ENCODE data around the gene ZBTB34. TPM values are rescaled to one million over a fixed set of nuclear protein-coding genes. Genes with fewer than 3 reads are reported as not detected.
"Not testable (repeated sequence)": the region's sequence is repeated elsewhere in the genome, so short reads cannot be mapped to it uniquely, and the experiment has no call there.

The ZBTB34 gene
- total RNA-seq: 7.0 and 7.6 TPM in 2 replicates

DNA sequence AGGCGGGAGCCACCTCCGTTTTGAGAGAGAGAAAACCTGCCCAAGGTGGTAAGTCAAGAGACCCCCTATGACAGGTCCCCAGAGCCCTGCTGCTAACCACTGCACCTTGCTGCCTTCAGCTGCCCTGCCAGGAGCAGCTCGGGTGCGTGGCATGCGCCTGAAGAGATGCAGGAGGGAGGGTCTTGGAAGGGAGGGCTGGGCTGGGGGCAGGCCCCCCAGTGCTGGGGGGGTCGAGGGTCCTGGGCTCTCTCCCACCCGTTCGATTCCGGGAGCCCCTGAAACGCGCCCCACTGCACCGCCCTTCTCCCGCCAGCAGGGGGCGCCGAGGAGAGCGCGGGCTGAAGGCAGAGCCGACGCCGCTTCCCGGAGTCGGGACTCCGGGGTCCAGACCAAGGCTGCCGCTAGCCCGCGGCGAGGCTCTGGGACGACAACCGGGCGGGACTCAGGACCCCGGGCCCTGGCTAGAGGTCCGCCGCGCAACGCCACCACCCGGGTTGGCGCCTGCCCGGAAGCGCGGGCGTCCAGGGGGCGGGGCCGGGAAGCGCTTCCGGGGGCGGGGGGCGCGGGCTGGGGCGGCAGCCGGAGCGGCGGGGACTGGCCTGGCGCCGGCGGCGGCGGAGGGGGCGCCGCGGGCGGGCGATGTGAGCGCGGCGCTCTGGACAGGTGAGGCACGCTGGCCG is at the start of gene ZBTB34:
TSS of gene ZBTB34 (plus strand) at position 563 of the 680 bp plus-strand sequence. CDS start 18,761 bp downstream, outside the sequence.
- H3K9me3 Mint-ChIP-seq: no peaks in the 10 kb centered on the region
- peak; percentile 95 for DNase-seq
- H3K27me3 Mint-ChIP-seq: peaks cover 27% of the 10 kb centered on the region
- H3K36me3 Mint-ChIP-seq (ENCODE audit: low read depth): peaks cover 9% of the 10 kb centered on the region
- peak within 1 kb of the TSS; percentile 82 for H3K27ac Mint-ChIP-seq
- intact Hi-C loops (cut with micrococcal nuclease): loop anchor here (2.0 to 5.0 kb wide), 2 partner anchors 52 to 55 kb away; partner anchors contain the start of genes RALGPS1 and ZBTB43
- H3K4me1 Mint-ChIP-seq: peaks cover 22% of the 10 kb centered on the region
- H3K4me3 Mint-ChIP-seq: peak within 1 kb of the TSS; percentile 90

- H3K4me3 Mint-ChIP-seq: no peak overlapping the region
- intact Hi-C loops (cut with micrococcal nuclease): no loop called here
- no peak for DNase-seq
- no peaks in the 10 kb centered on the region for H3K27me3 Mint-ChIP-seq
- no peak overlapping the region for H3K27ac Mint-ChIP-seq
- H3K36me3 Mint-ChIP-seq (ENCODE audit: low read depth): peaks cover 59% of the 10 kb centered on the region
- peaks cover 5% of the 10 kb centered on the region for H3K4me1 Mint-ChIP-seq
- H3K9me3 Mint-ChIP-seq: peaks cover 18% of the 10 kb centered on the region
Measured at GRCh38 chr9:126813072-126813471, 47.4 kb upstream of the ZBTB34 start.

DNA sequence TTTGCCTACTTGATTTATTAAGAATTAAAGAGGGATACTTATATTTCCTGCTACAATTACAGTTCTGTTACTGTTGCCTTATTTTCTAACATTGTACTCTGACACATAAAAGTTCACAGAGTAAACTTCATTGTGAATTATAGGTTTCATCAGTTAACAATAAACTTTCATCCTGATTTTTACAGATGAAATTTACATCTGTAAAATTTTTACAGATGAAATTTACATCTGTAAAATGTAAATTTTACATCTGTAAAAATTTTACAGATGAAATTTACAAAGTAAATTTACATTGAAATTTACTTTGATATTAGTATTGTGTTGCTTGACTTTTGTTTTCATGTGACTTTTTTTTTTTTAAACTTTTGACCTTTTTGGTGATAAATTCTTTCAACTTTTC is 46.3 kb upstream of the ZBTB34 start:
- H3K9me3 Mint-ChIP-seq: peaks cover 23% of the 10 kb centered on the region
- H3K27me3 Mint-ChIP-seq: no peaks in the 10 kb centered on the region
- intact Hi-C loops (cut with micrococcal nuclease): no loop called here
- H3K36me3 Mint-ChIP-seq (ENCODE audit: low read depth): peaks cover 70% of the 10 kb centered on the region
- H3K27ac Mint-ChIP-seq: no peak overlapping the region
- no peak overlapping the region for H3K4me3 Mint-ChIP-seq
- no peak for DNase-seq
- peaks cover 8% of the 10 kb centered on the region for H3K4me1 Mint-ChIP-seq

- H3K27me3 Mint-ChIP-seq; H3K4me3 Mint-ChIP-seq; intact Hi-C loops (cut with micrococcal nuclease); DNase-seq; H3K27ac Mint-ChIP-seq: not testable (repeated sequence)
- H3K9me3 Mint-ChIP-seq: peaks cover 31% of the 10 kb centered on the region
- peaks cover 80% of the 10 kb centered on the region for H3K36me3 Mint-ChIP-seq (ENCODE audit: low read depth)
- H3K4me1 Mint-ChIP-seq: peaks cover 13% of the 10 kb centered on the region
Measured at GRCh38 chr9:126817615-126818014, 42.8 kb upstream of the ZBTB34 start.

GRCh38 chr9:126818482-126818881 is 42.0 kb upstream of the ZBTB34 start:
- DNase-seq: no peak
- peaks cover 11% of the 10 kb centered on the region for H3K4me1 Mint-ChIP-seq

GRCh38 chr9:126819482-126819881 is 41.0 kb upstream of the ZBTB34 start:
- Mint-ChIP-seq H3K4me1 (peaks cover 11% of the 10 kb centered on the region), H3K9me3 (peaks cover 27% of the 10 kb centered on the region), H3K4me3 (peak overlapping the region; percentile 4), H3K36me3 (ENCODE audit: low read depth) (peaks cover 75% of the 10 kb centered on the region), H3K27me3 (no peaks in the 10 kb centered on the region), H3K27ac (peak overlapping the region; percentile 74)
- DNase-seq: no peak
- intact Hi-C loops (cut with micrococcal nuclease): no loop called here

More at GRCh38 chr9:126818482-126818881, 42.0 kb upstream of the ZBTB34 start:
- Mint-ChIP-seq H3K27me3 (no peaks in the 10 kb centered on the region), H3K4me3 (no peak overlapping the region), H3K9me3 (peaks cover 27% of the 10 kb centered on the region), H3K27ac (no peak overlapping the region), H3K36me3 (ENCODE audit: low read depth) (peaks cover 78% of the 10 kb centered on the region)
- intact Hi-C loops (cut with micrococcal nuclease): no loop called here

DNA sequence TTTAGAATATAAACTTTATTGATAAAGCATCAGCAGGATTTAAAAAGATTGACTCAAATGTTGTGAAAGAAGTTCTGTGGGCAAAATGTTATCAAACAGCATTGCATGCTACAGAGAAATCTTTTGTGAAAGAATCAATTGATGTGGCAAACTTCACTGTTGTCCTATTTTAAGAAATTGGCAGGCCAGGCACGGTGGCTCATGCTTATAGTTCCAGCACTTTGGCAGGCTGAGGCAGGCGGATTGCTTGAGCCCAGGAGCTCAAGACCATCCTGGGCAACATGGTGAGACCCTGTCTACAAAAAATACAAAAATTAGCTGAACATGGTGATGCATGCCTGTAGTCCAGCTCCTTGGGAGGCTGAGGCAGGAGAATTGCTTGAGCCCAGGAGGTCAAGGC is 38.2 kb upstream of the ZBTB34 start:
- H3K36me3 Mint-ChIP-seq (ENCODE audit: low read depth): peaks cover 64% of the 10 kb centered on the region
- H3K4me1 Mint-ChIP-seq: peaks cover 12% of the 10 kb centered on the region
- H3K27me3 Mint-ChIP-seq: no peaks in the 10 kb centered on the region
- DNase-seq: no peak
- intact Hi-C loops (cut with micrococcal nuclease): no loop called here
- H3K4me3 Mint-ChIP-seq: no peak overlapping the region
- H3K9me3 Mint-ChIP-seq: peaks cover 13% of the 10 kb centered on the region
- no peak overlapping the region for H3K27ac Mint-ChIP-seq

- Mint-ChIP-seq H3K9me3 (peaks cover 13% of the 10 kb centered on the region), H3K27ac (no peak overlapping the region), H3K36me3 (ENCODE audit: low read depth) (peaks cover 60% of the 10 kb centered on the region), H3K27me3 (no peaks in the 10 kb centered on the region), H3K4me1 (peaks cover 12% of the 10 kb centered on the region), H3K4me3 (no peak overlapping the region)
- intact Hi-C loops (cut with micrococcal nuclease): no loop called here
- DNase-seq: no peak
Measured at GRCh38 chr9:126822873-126823272, 37.6 kb upstream of the ZBTB34 start.

- H3K27ac Mint-ChIP-seq; H3K4me3 Mint-ChIP-seq; H3K27me3 Mint-ChIP-seq; H3K9me3 Mint-ChIP-seq; intact Hi-C loops (cut with micrococcal nuclease); DNase-seq: not testable (repeated sequence)
- Mint-ChIP-seq H3K36me3 (ENCODE audit: low read depth) (peaks cover 52% of the 10 kb centered on the region), H3K4me1 (peaks cover 10% of the 10 kb centered on the region)
Measured at GRCh38 chr9:126824052-126824451, 36.4 kb upstream of the ZBTB34 start.

DNA sequence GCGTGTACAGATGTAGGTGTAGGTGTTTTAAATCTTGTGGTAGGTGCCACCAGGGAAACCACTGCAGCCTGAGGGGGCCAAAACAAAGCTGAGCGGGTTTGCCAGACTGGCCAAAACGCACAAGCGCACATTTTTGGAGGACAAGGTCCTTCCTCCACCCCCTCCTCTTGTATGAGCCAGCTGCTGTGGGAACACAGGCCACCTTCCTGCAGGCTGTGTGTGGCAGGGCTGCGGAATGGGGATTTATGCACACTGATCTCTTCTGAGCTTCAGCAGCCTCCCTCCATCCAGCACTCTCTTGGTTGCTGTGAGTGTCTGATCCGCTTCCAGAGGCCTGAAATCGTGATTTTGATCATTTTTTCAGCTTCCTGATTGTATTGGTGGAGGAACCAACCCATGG is 33.2 kb upstream of the ZBTB34 start:
- Mint-ChIP-seq H3K27ac (no peak overlapping the region), H3K27me3 (no peaks in the 10 kb centered on the region), H3K9me3 (no peaks in the 10 kb centered on the region), H3K4me1 (peaks cover 19% of the 10 kb centered on the region), H3K4me3 (no peak overlapping the region), H3K36me3 (ENCODE audit: low read depth) (peaks cover 40% of the 10 kb centered on the region)
- intact Hi-C loops (cut with micrococcal nuclease): no loop called here
- no peak for DNase-seq

DNA sequence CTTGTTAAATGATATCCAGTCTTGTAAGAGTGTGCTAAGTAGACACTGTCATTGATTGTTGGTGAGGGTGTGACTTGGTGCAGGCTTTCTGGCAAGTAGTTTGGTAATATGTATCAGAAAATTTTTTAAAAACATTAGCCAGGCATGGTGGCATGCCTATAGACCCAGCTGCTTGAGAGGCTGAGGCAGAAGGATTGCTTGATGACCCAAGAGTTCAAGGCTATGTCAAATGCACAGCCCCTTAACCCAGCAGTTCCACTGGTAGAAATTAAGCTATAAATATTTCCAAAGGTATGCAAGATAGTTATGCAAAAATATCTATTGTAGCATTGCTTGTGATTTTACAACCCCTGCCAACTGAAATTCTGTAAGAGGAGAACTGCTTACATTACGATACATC is 31.4 kb upstream of the ZBTB34 start:
- Mint-ChIP-seq H3K36me3 (ENCODE audit: low read depth) (peaks cover 48% of the 10 kb centered on the region), H3K27ac (no peak overlapping the region), H3K4me1 (peaks cover 19% of the 10 kb centered on the region), H3K27me3 (no peaks in the 10 kb centered on the region), H3K9me3 (no peaks in the 10 kb centered on the region), H3K4me3 (no peak overlapping the region)
- intact Hi-C loops (cut with micrococcal nuclease): no loop called here
- no peak for DNase-seq

GRCh38 chr9:126830827-126831226 is 29.6 kb upstream of the ZBTB34 start:
- peaks cover 23% of the 10 kb centered on the region for H3K4me1 Mint-ChIP-seq
- no peak overlapping the region for H3K27ac Mint-ChIP-seq
- H3K4me3 Mint-ChIP-seq: peak overlapping the region; percentile 48
- peaks cover 45% of the 10 kb centered on the region for H3K36me3 Mint-ChIP-seq (ENCODE audit: low read depth)
- H3K9me3 Mint-ChIP-seq: no peaks in the 10 kb centered on the region
- intact Hi-C loops (cut with micrococcal nuclease): no loop called here
- H3K27me3 Mint-ChIP-seq: no peaks in the 10 kb centered on the region
- DNase-seq: peak; percentile 68

- intact Hi-C loops (cut with micrococcal nuclease): no loop called here
- Mint-ChIP-seq H3K4me1 (peaks cover 26% of the 10 kb centered on the region), H3K4me3 (no peak overlapping the region), H3K27ac (no peak overlapping the region), H3K9me3 (no peaks in the 10 kb centered on the region), H3K36me3 (ENCODE audit: low read depth) (peaks cover 45% of the 10 kb centered on the region), H3K27me3 (no peaks in the 10 kb centered on the region)
- no peak for DNase-seq
Measured at GRCh38 chr9:126832440-126832839, 28.0 kb upstream of the ZBTB34 start.

GRCh38 chr9:126833020-126833419 is 27.4 kb upstream of the ZBTB34 start:
- H3K4me3 Mint-ChIP-seq: no peak overlapping the region
- no peak overlapping the region for H3K27ac Mint-ChIP-seq
- no peaks in the 10 kb centered on the region for H3K9me3 Mint-ChIP-seq
- DNase-seq: no peak
- H3K27me3 Mint-ChIP-seq: no peaks in the 10 kb centered on the region
- H3K36me3 Mint-ChIP-seq (ENCODE audit: low read depth): peaks cover 49% of the 10 kb centered on the region
- H3K4me1 Mint-ChIP-seq: peaks cover 30% of the 10 kb centered on the region
- intact Hi-C loops (cut with micrococcal nuclease): no loop called here
